Mesodermal cell (in vitro differentiated cells): Measurements from ENCODE around the gene CYTH4. TPM values are rescaled to one million over a fixed set of nuclear protein-coding genes. Genes with fewer than 3 reads are reported as not detected.
"Not testable (repeated sequence)": the region's sequence is repeated elsewhere in the genome, so short reads cannot be mapped to it uniquely, and the experiment has no call there.

Source experiments
- H3K27ac ChIP-seq: 2 replicates; pipeline ENCODE4 v1.7.0; 2013; ENCODE audit warnings: mild to moderate bottlenecking, low read depth, low read length, moderate library complexity; ENCODE audit not compliant: severe bottlenecking
- H3K36me3 ChIP-seq: 2 replicates; pipeline ENCODE4 v1.7.1; 2013; ENCODE audit warnings: mild to moderate bottlenecking, low read length, moderate library complexity; ENCODE audit not compliant: control insufficient read depth, insufficient read depth
- H3K4me1 ChIP-seq: one replicate; pipeline ENCODE4 v1.7.1; 2013; ENCODE audit warnings: mild to moderate bottlenecking, low read length; ENCODE audit not compliant: insufficient read depth, control insufficient read depth, poor library complexity, severe bottlenecking
- H3K4me3 ChIP-seq: 2 replicates; pipeline ENCODE4 v1.7.0; 2013; ENCODE audit warnings: low read length, control low read depth, mild to moderate bottlenecking; ENCODE audit not compliant: insufficient read depth, poor library complexity, severe bottlenecking; ENCODE audit errors: extremely low read depth
- H3K9me3 ChIP-seq: 2 replicates; pipeline ENCODE4 v1.7.1; 2013; ENCODE audit warnings: mild to moderate bottlenecking, low read length, moderate library complexity; ENCODE audit not compliant: control insufficient read depth
- WGBS, 2 experiments: methylation state at CpG; one replicate each; pipeline ENCODE4 v1.1.5; 2013; ENCODE audit warnings: missing lambda C conversion rate in 2 of 2; ENCODE audit not compliant: insufficient coverage in 2 of 2; 5-methylcytosine and 5-hydroxymethylcytosine counted together
- polyA plus RNA-seq, 2 experiments: library from polyadenylated mRNA; stranded (reverse); fragments of 50-300 nt; gene quantifications; one replicate each; pipeline ENCODE4 v1.2.3, GENCODE V29; 2013

CYTH4 gene, protein sequence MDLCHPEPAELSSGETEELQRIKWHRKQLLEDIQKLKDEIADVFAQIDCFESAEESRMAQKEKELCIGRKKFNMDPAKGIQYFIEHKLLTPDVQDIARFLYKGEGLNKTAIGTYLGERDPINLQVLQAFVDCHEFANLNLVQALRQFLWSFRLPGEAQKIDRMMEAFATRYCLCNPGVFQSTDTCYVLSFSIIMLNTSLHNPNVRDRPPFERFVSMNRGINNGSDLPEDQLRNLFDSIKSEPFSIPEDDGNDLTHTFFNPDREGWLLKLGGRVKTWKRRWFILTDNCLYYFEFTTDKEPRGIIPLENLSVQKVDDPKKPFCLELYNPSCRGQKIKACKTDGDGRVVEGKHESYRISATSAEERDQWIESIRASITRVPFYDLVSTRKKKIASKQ
- not detected for polyA plus RNA-seq (2013, experiment 1 of 2)
- not detected for polyA plus RNA-seq (2013, experiment 2 of 2)

DNA sequence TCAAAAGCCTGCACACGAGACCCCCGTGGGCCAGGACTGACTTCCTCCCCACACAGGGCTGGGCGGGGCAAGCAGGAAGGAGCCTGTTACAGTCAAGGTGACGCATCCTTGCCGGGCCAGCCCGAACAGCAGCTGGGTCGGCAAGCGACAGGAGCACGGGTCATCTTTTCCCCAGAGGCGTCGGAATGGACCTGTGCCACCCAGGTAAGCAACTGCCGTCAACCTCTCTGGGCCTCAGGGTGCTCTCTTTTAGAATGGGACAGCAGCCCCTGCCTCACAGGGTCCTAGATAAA lies at the start of gene CYTH4:
Gene CYTH4, plus strand, starts transcription at position 124 of the 293 bp plus-strand sequence. Its CDS starts 62 bp downstream, at position 186.
- no peak within 1 kb of the TSS for H3K4me3 ChIP-seq
- 78 to 79% methylated on average over 12 of the region's 12 CpGs for WGBS, 2 experiments
- peaks cover 3% of the 10 kb centered on the region for H3K4me1 ChIP-seq
- no peak within 1 kb of the TSS for H3K27ac ChIP-seq
- peaks cover 4% of the 10 kb centered on the region for H3K9me3 ChIP-seq
- H3K36me3 ChIP-seq, result no peaks in the 10 kb centered on the region

DNA sequence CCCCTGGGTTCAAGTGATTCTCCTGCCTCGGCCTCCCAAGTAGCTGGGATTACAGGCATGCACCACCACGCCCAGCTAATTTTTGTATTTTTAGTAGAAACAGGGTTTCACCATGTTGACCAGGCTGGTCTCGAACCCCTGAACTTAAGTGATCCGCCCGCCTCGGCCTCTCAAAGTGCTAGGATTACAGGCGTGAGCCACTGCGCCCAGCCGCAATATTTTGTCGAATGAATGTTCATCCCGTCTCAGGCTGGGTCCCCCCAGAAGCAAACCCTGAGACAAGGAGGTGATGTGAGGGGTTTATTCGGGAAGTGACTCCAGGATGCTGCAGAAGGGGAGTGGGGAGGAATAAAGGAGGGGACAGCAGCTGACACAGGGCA lies 48.9 kb upstream of the CYTH4 start:
- H3K4me1 ChIP-seq, result peaks cover 19% of the 10 kb centered on the region
- H3K27ac ChIP-seq, H3K36me3 ChIP-seq, H3K9me3 ChIP-seq, H3K4me3 ChIP-seq: not testable (repeated sequence)
- WGBS, 2 experiments, result 92 to 93% methylated on average over 11 to 12 of the region's 12 CpGs

DNA sequence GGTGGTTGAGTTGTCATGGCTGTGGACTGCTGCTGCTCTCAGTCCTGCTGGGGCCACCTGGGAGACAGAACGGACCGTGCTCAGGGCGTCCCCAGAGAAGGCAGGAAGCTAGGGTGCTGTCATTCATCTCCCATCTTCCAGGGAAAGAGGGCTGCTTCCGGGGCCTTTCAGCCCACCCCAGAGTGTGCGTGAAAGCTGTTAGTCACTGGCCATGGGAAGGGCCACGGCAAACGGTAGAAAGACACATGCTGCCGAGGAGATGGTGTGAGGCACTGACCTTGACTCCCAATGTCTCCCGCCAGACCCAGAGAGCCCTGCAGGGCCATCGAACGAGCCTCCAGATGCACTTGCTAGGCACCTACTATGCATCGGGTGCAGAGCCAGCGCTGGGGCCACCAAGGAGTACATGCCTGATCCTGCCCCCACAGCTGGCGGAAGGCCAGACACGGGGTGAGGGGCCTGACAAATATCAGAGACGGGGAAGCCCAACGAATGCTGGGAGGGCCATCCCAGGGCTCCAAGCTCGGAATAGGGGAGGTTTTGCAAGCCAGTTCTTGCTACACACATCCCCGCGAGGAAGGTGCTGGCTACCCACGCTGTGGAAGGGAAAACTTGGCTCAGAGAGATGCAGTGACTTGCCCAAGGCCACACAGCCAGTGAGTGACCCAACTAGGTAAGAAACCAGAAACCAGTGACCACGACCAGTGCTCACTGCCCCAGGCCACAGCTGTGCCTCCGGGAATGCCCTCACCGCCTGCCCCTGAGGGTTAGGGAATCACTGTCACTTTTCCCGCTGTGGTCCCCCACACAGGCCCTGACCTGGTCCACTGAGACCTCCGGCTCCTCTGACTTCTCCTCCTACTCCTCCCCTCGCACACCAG lies 48.3 kb upstream of the CYTH4 start:
- H3K4me3 ChIP-seq, result no peak overlapping the region
- H3K36me3 ChIP-seq, result no peaks in the 10 kb centered on the region
- no peak overlapping the region for H3K27ac ChIP-seq
- WGBS, 2 experiments, result 85 to 92% methylated on average over 23 to 26 of the region's 27 CpGs
- peaks cover 13% of the 10 kb centered on the region for H3K4me1 ChIP-seq
- no peaks in the 10 kb centered on the region for H3K9me3 ChIP-seq

DNA sequence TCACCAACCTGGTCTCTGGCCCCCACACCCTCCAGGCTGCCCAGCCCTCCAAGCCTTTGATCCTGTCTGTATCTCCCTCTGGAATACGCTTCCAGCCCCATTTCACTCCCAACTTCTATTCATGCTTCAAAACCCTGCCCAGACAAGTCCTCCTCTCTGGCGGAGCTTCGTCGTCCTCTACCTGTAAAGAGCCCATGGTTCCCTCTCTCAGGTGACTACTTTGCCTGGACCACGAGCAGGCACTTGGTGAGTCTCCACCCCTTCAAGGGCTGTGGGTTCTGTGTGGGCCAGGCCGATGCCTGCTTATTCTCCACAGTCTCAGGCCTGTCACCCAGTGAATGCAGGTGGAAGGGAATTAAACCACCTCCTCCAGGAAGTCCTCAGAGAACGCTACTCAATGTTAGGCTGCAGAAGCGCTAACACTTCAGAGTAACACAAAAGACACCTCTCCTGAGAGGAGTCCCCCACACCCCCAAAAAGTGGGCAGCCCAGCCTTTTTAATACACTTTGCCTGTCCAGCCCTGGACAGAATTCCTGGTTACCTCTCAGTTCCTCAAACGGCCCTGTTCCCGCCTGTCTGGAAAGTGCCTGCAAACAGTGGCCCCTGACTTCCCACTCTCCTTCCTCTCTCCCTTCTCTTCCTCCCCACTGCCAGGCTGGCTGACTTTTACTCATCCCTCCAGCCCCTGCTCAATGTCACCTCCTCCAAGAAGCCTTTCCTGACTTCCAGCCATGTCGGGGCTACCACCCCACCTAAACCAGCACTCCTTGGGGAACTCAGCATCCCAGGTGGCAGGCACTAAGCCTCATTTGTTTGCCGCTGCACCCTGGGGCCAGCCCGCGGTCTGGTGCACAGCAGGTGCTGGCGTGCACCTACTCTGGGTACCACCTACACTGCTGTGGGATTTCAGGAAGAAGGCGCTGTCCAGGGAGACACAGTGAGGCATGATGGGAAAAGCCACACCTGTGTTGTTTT lies 47.3 kb upstream of the CYTH4 start:
- Histone ChIP-seq H3K36me3 (no peaks in the 10 kb centered on the region), H3K4me3 (no peak overlapping the region), H3K4me1 (peaks cover 3% of the 10 kb centered on the region), H3K27ac (no peak overlapping the region), H3K9me3 (no peaks in the 10 kb centered on the region)
- 86 to 87% methylated on average over 12 to 14 of the region's 16 CpGs for WGBS, 2 experiments

DNA sequence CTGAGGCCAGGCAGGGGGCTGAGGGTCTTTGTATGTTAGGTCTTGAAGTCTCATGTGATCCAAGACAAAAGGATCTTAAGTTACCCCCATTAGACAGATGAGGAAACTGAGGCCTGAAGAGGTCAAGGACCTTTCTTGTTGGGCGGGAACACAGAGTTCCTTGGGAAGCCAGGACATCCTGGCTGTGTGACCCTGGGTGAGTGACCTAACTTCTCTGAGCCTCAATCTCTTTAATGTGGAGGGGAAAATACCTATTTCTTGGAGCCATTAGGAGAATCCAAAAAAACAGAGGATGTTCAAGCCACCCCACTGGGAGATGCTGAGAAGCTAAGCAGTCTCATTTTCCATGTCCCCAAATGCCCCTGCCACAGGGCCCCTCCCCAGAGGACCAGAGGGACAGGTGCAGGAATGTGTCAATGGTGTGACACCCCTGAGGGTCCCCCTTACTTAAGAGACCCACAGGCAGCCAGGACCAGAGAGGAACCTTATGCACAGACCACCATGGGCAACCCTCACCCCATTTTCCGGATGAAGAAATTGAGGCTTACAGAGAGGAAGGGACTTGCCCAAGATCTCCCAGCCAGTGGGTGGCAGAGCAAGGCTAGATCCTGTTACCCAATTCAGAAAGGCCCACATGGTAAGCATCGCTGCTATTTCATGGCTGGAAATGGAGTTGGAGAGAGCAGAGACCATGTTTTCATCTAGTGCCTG lies 46.3 kb upstream of the CYTH4 start:
- no peak overlapping the region for H3K4me3 ChIP-seq
- no peak overlapping the region for H3K27ac ChIP-seq
- H3K4me1 ChIP-seq, result peaks cover 3% of the 10 kb centered on the region
- H3K9me3 ChIP-seq, result no peaks in the 10 kb centered on the region
- H3K36me3 ChIP-seq, result no peaks in the 10 kb centered on the region
- WGBS, 2 experiments, result 89 to 100% methylated on average over 2 to 3 of the region's 3 CpGs

DNA sequence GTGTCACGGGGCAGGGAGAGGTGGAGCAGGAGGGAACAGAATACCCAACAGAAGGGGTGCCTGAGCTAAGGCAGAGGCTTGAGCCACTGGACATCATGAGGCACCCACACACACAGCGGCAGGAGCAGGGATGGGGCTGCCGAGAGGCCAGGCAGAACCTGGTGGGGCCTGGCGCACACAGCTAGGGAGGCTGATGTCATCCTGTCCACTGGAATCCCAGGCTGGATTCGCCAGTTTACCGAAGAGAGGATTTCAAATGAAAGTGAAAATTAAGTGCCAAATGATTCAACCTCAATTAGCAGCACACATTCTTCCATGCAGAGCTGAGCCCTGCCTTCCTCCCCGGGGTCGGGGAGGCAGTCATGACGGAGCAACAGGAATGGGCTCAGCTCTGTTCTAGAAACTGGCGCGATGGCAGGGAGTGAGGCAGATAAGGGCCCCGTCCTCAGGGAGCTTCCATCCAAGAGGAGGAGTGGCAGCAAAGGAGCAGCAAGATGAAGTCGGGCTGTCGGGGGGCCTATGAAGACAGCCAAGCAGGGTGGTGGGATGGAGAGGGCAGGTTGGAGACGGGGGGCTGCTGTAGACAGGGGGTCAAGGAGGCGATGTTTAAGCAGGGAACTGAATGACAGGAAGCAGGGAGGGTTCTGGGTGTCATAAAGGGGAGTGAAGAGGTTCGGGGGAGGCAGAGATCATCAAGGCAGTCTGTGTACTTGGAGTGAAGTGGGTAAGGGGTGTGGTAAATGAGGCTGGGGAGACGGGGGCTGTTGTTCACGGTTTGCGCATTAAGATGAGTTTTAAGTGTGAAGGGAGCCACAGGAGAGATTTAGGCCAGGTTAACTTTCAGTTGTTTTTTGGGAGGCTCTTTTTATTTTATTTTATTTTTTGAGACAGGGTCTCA lies 44.7 kb upstream of the CYTH4 start:
- no peak overlapping the region for H3K4me3 ChIP-seq
- H3K36me3 ChIP-seq, result no peaks in the 10 kb centered on the region
- H3K9me3 ChIP-seq, result no peaks in the 10 kb centered on the region
- peaks cover 16% of the 10 kb centered on the region for H3K4me1 ChIP-seq
- WGBS, 2 experiments, result 81 to 82% methylated on average over 15 to 18 of the region's 20 CpGs
- H3K27ac ChIP-seq, result peak overlapping the region; percentile 8

DNA sequence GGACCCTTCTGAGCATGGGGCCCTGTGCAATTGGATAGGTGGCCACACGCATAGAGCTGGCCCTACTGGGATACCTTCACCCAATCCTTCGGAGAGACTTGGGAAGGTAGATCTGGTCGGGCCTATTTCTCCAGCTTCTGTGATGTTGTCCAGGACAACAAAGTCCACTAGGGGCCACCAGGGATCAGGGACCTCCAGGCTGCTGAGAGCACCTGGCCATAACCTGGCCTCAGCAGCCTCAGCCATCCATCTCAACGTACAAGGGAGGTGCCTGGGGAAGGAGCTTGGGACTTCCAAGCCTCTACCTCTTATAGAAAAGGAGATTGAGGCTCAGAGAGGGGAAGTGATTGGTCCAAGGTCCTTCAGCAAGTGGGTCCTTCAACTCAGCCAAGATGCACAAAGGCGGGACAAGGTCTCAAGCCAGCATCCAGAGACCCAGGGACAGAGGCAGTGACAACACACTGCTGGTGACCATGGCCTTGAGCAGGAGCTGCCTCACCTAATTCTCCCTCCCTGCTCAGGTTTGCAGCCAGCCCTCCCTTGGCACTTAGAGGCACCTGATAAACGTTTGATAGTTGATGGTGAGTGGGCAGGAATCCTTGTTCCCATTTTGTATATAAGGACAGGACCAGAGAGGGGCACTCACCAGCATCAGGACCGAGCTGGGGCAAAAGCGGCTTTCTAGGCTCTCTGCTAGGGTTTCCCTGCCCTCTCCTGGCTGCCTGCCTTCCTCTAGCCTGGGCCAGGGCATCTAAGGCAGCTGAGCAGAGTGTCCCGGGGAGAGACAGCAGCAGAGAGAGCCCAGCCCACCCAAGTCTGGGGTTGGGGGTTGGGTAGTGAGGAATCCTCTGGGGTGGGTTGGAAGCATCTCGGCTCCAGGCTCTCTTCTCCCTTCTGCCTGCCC lies 42.7 kb upstream of the CYTH4 start:
- H3K9me3 ChIP-seq, result no peaks in the 10 kb centered on the region
- no peak overlapping the region for H3K4me3 ChIP-seq
- 79 to 92% methylated on average over 7 to 8 of the region's 10 CpGs for WGBS, 2 experiments
- no peak overlapping the region for H3K27ac ChIP-seq
- peaks cover 35% of the 10 kb centered on the region for H3K4me1 ChIP-seq
- no peaks in the 10 kb centered on the region for H3K36me3 ChIP-seq

DNA sequence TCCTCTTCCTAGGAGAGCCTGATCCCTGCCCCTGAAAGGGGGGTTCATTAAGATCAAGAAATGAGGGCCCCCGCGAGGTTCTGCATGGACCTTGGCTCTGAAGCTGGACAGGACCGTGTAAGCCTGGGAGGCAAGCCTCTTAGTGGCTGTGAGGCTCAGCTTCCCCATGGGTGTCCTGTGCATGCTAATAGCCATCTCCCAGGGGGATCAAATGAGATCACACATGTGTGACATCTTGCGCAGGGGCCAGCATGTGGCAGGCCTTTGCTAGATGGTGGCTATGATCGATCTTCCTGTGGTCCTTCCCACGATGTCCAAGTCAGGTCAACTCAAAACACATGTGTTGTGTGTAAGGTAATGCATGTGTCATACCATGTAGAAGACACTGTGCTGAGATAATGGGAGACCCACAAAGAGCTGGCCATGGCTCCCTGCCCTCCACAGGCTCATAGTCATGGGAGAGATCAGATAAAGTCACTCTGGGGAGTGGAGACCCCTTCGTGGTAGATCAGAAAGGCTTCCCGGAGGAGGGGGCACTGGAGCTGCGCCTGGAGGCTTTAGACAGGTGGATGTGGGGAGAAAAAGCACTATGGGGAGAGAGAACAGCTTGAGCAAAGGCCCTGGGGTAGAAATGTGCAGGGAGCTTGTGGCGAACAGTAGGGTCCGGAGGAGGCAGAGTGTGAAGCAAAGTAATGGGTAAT lies 41.9 kb upstream of the CYTH4 start:
- no peak overlapping the region for H3K27ac ChIP-seq
- no peaks in the 10 kb centered on the region for H3K36me3 ChIP-seq
- H3K4me1 ChIP-seq, result peaks cover 37% of the 10 kb centered on the region
- 87 to 91% methylated on average over 8 to 10 of the region's 11 CpGs for WGBS, 2 experiments
- H3K9me3 ChIP-seq, result no peaks in the 10 kb centered on the region
- no peak overlapping the region for H3K4me3 ChIP-seq
